ENCODE data around the gene MOB3B.

Gene MOB3B

DNA sequence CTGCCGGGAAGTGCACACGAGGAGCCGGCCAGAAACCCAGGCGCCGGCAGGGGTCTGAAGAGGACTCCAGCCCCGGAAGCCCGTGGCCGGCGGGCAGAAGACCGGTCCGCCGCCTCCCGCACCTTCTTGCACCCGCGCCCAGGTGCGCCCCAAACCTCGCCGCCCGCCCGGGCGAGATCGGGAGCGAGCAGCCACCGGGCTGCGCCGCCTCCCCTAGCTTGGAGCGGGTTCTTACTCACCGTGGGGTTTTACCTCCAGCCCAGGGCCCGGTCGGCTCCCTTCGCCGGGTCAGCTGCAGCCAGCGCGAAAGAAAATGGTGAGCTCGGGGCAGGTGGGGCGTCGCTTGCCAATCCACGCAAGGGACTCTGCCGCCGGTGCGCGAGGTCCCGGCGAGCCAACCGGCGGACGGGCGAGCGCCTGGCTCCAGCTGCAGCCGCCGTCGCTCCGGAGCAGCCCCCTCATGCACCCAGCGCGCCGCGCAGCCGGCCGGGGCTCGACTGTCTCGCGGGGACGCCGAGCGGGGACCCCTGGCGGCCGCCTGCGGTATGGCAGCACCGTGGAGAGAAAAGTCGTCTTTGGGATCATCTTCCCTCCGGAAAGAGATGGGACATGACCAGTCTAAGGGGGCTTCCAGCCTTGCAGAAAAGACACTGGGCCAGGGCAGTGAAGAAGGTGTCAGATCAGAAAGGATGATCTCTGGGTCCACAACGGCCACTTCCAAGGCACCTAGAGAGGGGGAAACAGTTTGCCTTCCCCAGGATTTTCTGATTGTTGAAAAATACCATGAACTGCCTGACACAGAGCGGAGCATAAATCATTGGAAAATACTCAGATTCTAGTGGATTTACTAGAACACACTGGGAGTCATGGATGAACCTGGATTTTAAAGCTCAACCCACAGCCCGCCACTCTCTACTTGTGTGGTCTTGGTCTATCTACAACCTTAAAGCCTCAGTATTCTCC is at the start of gene MOB3B:
TSS of gene MOB3B (minus strand) at position 499 of the 963 bp plus-strand sequence. CDS start 74,264 bp downstream, outside the sequence.
- DNase-seq, result peak; percentile 15

DNA sequence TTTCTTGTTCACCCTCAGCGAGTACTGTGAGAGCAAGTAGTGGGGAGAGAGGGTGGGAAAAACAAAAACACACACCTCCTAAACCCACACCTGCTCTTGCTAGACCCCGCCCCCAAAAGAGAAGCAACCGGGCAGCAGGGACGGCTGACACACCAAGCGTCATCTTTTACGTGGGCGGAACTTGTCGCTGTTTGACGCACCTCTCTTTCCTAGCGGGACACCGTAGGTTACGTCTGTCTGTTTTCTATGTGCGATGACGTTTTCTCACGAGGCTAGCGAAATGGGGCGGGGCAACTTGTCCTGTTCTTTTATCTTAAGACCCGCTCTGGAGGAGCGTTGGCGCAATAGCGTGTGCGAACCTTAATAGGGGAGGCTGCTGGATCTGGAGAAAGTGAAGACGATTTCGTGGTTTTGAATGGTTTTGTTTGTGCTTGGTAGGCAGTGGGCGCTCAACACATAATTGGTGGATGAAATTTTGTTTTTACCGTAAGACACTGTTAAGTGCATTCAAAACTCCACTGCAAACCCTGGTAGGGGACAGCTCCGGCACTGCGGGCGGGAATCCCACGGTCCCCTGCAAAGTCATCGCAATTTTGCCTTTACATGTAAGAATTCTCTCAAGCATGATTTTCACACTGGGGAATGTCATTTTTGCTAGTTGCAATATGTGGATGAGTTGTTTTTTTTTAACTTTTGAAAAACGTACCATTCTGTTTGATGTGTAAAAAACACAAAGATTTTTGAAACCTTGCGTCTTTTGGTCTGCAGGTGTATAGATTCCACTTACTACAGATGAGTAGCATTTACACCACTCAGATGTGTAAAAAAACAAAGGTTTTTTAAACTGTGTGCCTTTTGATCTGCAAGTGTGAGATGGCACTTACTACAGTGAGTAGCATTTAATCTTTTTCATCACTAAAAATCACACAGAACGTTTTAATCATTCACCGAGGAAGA is 44.3 kb upstream of the MOB3B start:
- peak; percentile 91 for DNase-seq

DNA sequence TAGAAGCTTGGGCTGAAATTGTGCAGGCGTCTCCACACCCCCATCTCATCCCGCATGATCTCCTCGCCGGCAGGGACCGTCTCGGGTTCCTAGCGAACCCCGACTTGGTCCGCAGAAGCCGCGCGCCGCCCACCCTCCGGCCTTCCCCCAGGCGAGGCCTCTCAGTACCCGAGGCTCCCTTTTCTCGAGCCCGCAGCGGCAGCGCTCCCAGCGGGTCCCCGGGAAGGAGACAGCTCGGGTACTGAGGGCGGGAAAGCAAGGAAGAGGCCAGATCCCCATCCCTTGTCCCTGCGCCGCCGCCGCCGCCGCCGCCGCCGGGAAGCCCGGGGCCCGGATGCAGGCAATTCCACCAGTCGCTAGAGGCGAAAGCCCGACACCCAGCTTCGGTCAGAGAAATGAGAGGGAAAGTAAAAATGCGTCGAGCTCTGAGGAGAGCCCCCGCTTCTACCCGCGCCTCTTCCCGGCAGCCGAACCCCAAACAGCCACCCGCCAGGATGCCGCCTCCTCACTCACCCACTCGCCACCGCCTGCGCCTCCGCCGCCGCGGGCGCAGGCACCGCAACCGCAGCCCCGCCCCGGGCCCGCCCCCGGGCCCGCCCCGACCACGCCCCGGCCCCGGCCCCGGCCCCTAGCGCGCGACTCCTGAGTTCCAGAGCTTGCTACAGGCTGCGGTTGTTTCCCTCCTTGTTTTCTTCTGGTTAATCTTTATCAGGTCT is 43.5 kb upstream of the MOB3B start, which contains the start of gene C9orf72:
TSS of gene C9orf72 (minus strand) at position 564 of the 716 bp plus-strand sequence. CDS start 6,361 bp downstream, outside the sequence.
- DNase-seq, result peak; percentile 53

- DNase-seq, result no peak
These were observed 42.9 kb upstream of the MOB3B start for GRCh38 chr9:27572566-27572917.

DNA sequence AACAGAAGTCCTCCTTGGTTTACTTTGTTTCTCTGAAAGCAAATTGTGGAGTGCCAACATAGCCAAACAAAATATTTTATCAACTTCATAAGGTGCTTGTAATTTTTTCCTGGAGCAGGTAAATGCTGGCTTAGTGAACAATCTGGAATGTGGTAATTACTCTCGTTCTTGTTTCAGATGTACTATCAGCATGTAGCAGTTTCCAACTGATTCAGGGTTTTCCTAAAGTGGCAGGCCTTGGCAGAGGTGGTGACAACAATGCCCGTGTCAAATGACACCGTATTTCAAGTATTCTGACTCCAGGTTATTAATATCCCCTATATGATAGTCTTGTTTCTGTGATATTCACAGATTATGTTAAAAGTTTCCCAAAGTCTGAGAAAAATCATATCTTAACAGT is 42.4 kb upstream of the MOB3B start:
- no peak for DNase-seq

GRCh38 chr9:27571011-27571410 is 41.4 kb upstream of the MOB3B start:
- no peak for DNase-seq

DNA sequence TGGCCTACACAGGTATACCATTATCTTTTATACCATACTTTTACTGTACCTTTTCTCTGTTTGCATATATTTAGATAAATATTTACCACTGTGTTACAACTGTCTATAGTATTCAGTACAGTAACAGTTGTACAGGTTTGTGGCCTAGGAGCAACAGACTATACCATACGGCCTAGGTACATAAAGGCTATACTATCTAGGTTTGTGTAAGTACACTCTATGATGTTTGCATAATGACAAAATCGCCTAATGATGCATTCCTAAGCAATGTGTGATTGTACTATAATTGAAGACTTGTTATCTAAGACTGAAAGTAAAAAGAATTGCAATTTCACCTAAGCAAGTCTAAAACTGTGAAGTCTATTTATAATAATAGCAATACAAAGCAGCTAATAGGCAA is 39.8 kb upstream of the MOB3B start:
- no peak for DNase-seq

- no peak for DNase-seq
These were observed 36.5 kb upstream of the MOB3B start for GRCh38 chr9:27566118-27566517.

GRCh38 chr9:27565696-27566095 is 36.1 kb upstream of the MOB3B start:
- DNase-seq, result no peak

GRCh38 chr9:27564670-27565069 is 35.1 kb upstream of the MOB3B start:
- no peak for DNase-seq

DNA sequence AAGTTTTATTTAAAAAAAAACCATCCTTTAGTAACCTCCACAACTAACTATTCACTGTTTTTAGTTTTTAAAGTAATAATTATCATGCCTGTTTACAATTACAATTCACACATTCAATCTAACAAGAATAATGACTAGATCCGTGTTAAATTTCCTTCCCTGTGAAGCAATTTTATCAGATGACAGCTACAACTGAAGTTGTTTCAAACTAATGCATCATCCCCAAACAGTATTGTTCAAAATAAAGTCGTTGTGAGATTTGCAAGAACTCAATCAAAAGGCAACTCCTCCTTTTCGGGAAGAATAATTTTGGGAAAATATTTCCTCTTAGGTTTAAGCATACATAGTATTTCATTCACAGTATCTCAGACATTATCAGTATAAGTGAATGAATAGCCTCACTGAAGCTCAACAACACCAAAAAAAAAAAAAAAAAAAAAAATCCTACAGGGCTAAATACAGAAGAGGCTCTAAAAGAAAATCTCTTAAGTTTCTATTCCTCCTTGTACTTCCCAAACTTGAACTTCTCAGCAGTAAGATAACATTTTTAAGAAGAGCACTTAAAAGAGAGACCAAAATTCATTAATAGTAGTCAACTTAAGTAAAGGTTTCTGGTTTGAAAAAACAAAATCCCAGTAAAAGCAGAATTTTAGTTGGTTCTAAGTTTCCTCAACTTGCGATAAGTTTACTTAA is 34.3 kb upstream of the MOB3B start:
- no peak for DNase-seq

DNA sequence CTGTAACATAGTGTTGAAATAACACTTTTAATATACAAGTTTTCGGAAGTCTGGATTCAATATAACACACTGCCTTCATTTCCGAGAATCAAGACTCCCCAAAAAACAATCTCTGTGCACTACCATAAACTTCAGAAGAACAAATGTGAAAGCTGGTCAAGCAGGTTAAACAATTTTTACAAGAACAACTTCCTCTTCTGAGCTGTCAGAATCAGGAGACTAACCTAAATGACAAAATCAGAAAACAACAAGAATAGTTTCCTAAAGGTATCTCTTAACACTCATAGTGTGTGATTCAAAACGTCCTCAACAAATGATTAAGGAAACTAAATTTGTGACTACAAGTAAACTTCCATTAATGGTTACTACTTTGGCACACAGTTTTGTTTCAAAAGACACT is 32.1 kb upstream of the MOB3B start:
- no peak for DNase-seq

DNA sequence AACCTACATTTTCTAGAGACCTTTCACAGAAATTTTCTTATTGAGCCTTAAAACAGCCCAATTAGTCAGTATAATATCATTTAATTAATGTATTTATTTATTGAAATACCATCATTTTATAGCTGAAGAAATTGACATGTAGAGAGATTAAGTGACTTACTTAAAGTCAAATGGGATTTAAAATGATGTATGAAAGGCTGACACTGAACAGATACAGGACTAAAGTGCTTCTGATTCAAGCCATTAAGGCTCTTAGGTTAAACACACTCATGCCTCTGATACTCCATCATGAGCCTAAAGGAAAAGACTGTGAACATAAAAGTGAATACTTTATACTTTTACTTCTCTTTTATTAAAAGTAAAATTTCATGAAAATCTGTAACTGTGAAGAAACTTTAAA is 30.8 kb upstream of the MOB3B start:
- no peak for DNase-seq

DNA sequence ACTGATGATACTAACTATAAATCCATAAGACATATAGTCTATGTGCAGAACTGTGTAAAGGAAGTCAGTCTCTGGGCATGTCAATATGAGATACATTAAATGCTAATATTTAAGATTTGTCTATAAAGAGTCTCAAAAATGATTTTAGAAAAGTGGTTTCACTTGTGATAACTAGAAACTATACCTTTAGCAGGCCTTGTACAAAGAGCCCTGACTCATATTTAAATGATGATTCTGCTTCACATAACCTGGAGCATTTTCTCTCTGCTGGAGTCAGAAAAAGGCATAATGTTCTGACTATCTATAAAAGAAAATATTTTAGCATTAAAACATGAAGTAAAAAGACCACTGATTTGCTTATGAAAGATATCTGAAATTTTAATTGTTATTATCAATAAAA is 28.7 kb upstream of the MOB3B start:
- DNase-seq, result no peak

DNA sequence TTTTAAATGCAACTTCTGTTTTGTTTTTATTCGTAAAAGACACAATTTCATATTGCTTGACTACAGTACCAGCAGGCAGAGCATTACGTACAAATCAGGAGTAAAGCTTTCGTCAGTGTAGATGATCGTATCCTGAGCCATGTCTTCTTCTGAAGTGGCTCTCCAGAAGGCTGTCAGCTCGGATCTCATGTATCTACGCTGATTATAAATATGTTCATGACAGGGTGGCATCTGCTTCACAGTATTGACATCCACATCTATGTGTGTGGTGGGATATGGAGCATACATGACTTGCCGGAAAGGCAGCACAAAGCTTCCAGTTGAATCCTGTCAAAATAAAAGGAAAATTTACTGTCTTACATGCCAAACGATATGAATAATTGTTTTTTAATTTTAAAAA is 26.9 kb upstream of the MOB3B start:
- DNase-seq, result no peak

DNA sequence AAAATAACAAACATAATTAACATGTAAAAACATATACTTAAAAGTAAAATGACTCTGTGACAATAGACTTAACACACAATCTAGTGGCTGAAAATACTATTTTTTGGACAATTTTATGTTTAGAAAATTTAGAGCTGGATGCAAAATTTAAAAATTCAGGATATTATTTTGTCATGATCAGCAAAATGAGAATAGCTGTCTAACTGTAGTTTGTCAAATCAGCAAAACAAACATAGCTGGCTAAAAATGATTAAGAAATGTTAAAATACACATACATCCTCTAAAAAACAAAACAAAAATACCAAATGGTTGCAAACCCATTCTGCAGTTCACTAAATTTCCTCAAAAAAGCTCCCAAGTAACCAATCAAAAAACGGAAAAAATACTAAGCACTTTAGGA is 25.1 kb upstream of the MOB3B start:
- DNase-seq, result no peak

GRCh38 chr9:27549196-27549755 is 19.7 kb upstream of the MOB3B start:
- DNase-seq, result no peak

DNA sequence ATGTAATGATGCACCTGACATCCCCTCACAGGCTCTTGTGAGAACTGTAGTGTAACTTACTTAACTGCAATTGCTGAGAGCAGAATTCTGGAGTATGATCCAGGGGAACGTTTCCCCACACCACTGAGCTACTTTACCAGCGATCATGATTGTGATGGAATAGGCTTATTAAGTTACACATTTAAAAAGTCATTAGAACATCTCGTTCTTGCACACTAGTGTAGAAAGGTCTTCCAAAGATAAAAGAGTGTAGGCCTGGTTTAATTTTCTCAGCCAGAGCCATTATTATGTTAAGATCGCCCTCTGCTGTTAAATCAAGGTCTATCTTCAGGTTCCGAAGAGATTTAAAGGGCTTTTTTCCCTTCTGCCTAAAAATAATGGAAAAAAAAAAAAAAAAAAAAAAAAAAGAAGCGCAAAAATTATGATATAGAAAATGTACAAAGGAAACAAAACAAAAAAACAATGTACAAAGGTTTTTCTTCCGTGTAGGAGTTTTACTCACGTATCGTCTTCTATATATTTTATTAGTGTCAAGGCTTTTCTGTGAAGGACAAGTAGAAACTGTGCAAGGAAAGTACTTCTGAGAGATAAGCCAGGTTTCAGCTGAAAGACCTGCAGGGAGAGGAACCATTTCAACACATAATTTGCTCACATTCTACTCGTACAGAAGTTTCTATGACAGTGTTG is 18.6 kb upstream of the MOB3B start:
- no peak for DNase-seq

- no peak for DNase-seq
These were observed 15.9 kb upstream of the MOB3B start for GRCh38 chr9:27545471-27545870.

GRCh38 chr9:27542508-27542907 is 12.9 kb upstream of the MOB3B start:
- no peak for DNase-seq

DNA sequence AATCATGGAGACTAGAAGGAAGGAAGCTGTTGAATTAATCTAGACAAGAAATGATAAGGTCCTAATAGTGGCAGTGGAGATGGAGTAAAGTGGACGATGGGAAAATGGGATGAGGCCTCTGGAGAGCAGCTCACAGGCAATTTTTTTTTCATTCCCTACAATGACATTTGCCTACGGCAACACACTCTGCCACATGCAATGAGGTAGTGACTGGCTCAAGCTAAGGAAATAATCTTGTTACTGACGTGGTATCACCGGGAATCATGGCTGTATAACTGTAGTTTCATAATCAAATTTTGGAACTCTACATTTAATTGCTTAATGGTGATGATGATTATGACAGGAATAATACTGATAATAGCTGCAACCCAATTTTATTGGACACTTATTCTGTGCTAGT is 12.1 kb upstream of the MOB3B start:
- DNase-seq, result no peak
